Aorta (tissue), 5 donors: ENCODE results near the gene C10orf71. TPM values are rescaled to one million over a fixed set of nuclear protein-coding genes. Genes with fewer than 3 reads are reported as not detected.

Experiments
- ATAC-seq: fragments of 200-7000 bp; cut with Tn5 transposase; one replicate; pipeline ENCODE4 v1.9.1; 2022; ENCODE audit warnings: moderate library complexity; ENCODE audit not compliant: low FRiP score
- DNase-seq, 2 donors: peaks; one replicate each; pipeline ENCODE4 v3.0.0-alpha.2; 2020
- H3K27ac ChIP-seq, 2 donors: one replicate each; pipeline ENCODE4 v1.5.1; 2013; ENCODE audit warnings: low read length in 2 of 2, mild to moderate bottlenecking in 2 of 2, moderate library complexity in 2 of 2, control low read depth in 1 of 2, inconsistent platforms in 1 of 2, low read depth in 1 of 2
- H3K27me3 ChIP-seq, 2 donors: one replicate each; pipeline ENCODE4 v1.6.1; 2013; ENCODE audit warnings: control low read depth in 1 of 2, low read length in 1 of 2, mild to moderate bottlenecking in 1 of 2, moderate library complexity in 1 of 2; ENCODE audit not compliant: insufficient read depth in 2 of 2, control insufficient read depth in 1 of 2
- H3K36me3 ChIP-seq, 2 donors: one replicate each; pipeline ENCODE4 v1.6.1; 2013; ENCODE audit warnings: control low read depth in 1 of 2, low read length in 1 of 2, mild to moderate bottlenecking in 1 of 2; ENCODE audit not compliant: insufficient read depth in 2 of 2, control insufficient read depth in 1 of 2
- H3K4me1 ChIP-seq, 2 donors: one replicate each; pipeline ENCODE4 v1.6.1; 2013; ENCODE audit warnings: low read length in 2 of 2, control low read depth in 1 of 2, mild to moderate bottlenecking in 1 of 2, moderate library complexity in 1 of 2; ENCODE audit not compliant: insufficient read depth in 2 of 2, control insufficient read depth in 1 of 2
- H3K4me3 ChIP-seq, 2 donors: one replicate each; pipeline ENCODE4 v1.5.1; 2013; ENCODE audit warnings: low read length in 2 of 2, control low read depth in 1 of 2, mild to moderate bottlenecking in 1 of 2
- H3K9me3 ChIP-seq: one replicate; pipeline ENCODE4 v1.6.1; 2013; ENCODE audit warnings: mild to moderate bottlenecking, low read length; ENCODE audit not compliant: control insufficient read depth
- WGBS, 2 donors: extraction: QIAGEN DNeasy Blood & Tissue Kit; methylation state at CpG; one replicate each; pipeline ENCODE4 v1.1.7; 2013; 5-methylcytosine and 5-hydroxymethylcytosine counted together
- intact Hi-C, 2 donors: fragments of 100-400 bp; cut with DNase I; formaldehyde crosslinking; loops; one replicate each; pipeline versions ENCODE4 v1.14.2 to v1.15.0; 2022
- polyA plus RNA-seq, 2 donors: library from polyadenylated mRNA; stranded (reverse); fragments of 200-250 nt; gene quantifications; one replicate each; pipeline ENCODE4 v1.2.3, GENCODE V29; 2013
- total RNA-seq, 2 donors: library from RNA; stranded (reverse); fragmentation: NEBNext Ultra II Directional; extraction: Animal tissue kit (Norgen Biotek cat#: 25700); gene quantifications; one replicate each; pipeline ENCODE4 v1.2.1, GENCODE V29; 2021
- donor health status: healthy with polysubstance abuse.
- donor health status: Bipolar disorder and iron deficiency.
- donor health status: DM: no; HTN: no; CAD: no.
- donor health status: DM: no; HTN: no; CAD: no.
- donor health status: DM: yes; HTN: yes; CAD: no.

Gene C10orf71
- total and polyA plus RNA-seq, 4 donors = 0.09 to 0.13 (median 0.13) TPM; not detected in 1

- H3K36me3 ChIP-seq = no peaks in the 10 kb centered on the region
- H3K27ac ChIP-seq = no peak overlapping the region
- H3K4me1 ChIP-seq = no peaks in the 10 kb centered on the region
- intact Hi-C loops = no loop called here
- H3K9me3 ChIP-seq = no peaks in the 10 kb centered on the region
- no peaks in the 10 kb centered on the region for H3K27me3 ChIP-seq
- DNase-seq = no peak
- 78 to 94% methylated on average over 9 of the region's 9 CpGs for WGBS, 2 donors
- H3K4me3 ChIP-seq = no peak overlapping the region
- ATAC-seq = no peak
Observed at GRCh38 chr10:49287689-49288340, 11.2 kb upstream of the C10orf71 start.

GRCh38 chr10:49288341-49289065 is 10.5 kb upstream of the C10orf71 start:
- ATAC-seq (no peak), DNase-seq (no peak)
- Histone ChIP-seq H3K9me3 (no peaks in the 10 kb centered on the region), H3K4me3 (no peak overlapping the region), H3K36me3 (no peaks in the 10 kb centered on the region), H3K27me3 (no peaks in the 10 kb centered on the region), H3K4me1 (no peaks in the 10 kb centered on the region), H3K27ac (no peak overlapping the region)
- intact Hi-C loops = no loop called here
- WGBS, 2 donors = 85 to 88% methylated on average over 10 of the region's 10 CpGs

- WGBS, 2 donors = 48 to 54% methylated on average over 4 of the region's 4 CpGs
- intact Hi-C loops = no loop called here
- DNase-seq (no peak), ATAC-seq (no peak)
- Histone ChIP-seq H3K4me3 (no peak overlapping the region), H3K4me1 (no peaks in the 10 kb centered on the region), H3K27ac (no peak overlapping the region), H3K27me3 (no peaks in the 10 kb centered on the region), H3K9me3 (no peaks in the 10 kb centered on the region), H3K36me3 (no peaks in the 10 kb centered on the region)
Observed at GRCh38 chr10:49289480-49289879, 9.5 kb upstream of the C10orf71 start.

GRCh38 chr10:49290131-49290530 is 8.8 kb upstream of the C10orf71 start:
- WGBS, 2 donors = 70 to 71% methylated on average over 1 of the region's 1 CpG
- Histone ChIP-seq H3K27ac (no peak overlapping the region), H3K4me3 (no peak overlapping the region), H3K9me3 (no peaks in the 10 kb centered on the region), H3K27me3 (no peaks in the 10 kb centered on the region), H3K36me3 (no peaks in the 10 kb centered on the region), H3K4me1 (no peaks in the 10 kb centered on the region)
- intact Hi-C loops = no loop called here
- no peak for DNase-seq
- ATAC-seq = no peak

- Histone ChIP-seq H3K4me3 (no peak overlapping the region), H3K4me1 (no peaks in the 10 kb centered on the region), H3K27ac (no peak overlapping the region), H3K36me3 (no peaks in the 10 kb centered on the region), H3K27me3 (no peaks in the 10 kb centered on the region), H3K9me3 (no peaks in the 10 kb centered on the region)
- DNase-seq (no peak), ATAC-seq (no peak)
- intact Hi-C loops = no loop called here
- WGBS, 2 donors = 69 to 79% methylated on average over 3 of the region's 3 CpGs
Observed at GRCh38 chr10:49290607-49291006, 8.4 kb upstream of the C10orf71 start.

- peaks cover 0 to 2% of the 10 kb centered on the region in 2 donors for H3K4me1 ChIP-seq
- no peak overlapping the region for H3K27ac ChIP-seq
- DNase-seq (no peak), ATAC-seq (no peak)
- 77 to 88% methylated on average over 6 of the region's 6 CpGs for WGBS, 2 donors
- H3K36me3 ChIP-seq = no peaks in the 10 kb centered on the region
- intact Hi-C loops = no loop called here
- no peaks in the 10 kb centered on the region for H3K27me3 ChIP-seq
- no peaks in the 10 kb centered on the region for H3K9me3 ChIP-seq
- H3K4me3 ChIP-seq = no peak overlapping the region
Observed at GRCh38 chr10:49292565-49293207, 6.3 kb upstream of the C10orf71 start.

GRCh38 chr10:49293208-49293603 is 5.8 kb upstream of the C10orf71 start:
- ATAC-seq (no peak), DNase-seq (no peak)
- Histone ChIP-seq H3K9me3 (no peaks in the 10 kb centered on the region), H3K27ac (no peak overlapping the region), H3K27me3 (no peaks in the 10 kb centered on the region), H3K4me3 (no peak overlapping the region), H3K4me1 (peaks cover 0 to 3% of the 10 kb centered on the region in 2 donors), H3K36me3 (no peaks in the 10 kb centered on the region)
- whole genome bisulfite sequencing, 2 donors = 79 to 88% methylated on average over 7 of the region's 7 CpGs
- intact Hi-C loops = no loop called here

GRCh38 chr10:49294731-49295130 is 4.2 kb upstream of the C10orf71 start:
- 87 to 89% methylated on average over 5 of the region's 5 CpGs for WGBS, 2 donors
- H3K27me3 ChIP-seq = no peaks in the 10 kb centered on the region
- intact Hi-C loops = no loop called here
- no peak for ATAC-seq
- peaks cover 0 to 3% of the 10 kb centered on the region in 2 donors for H3K4me1 ChIP-seq
- no peak for DNase-seq
- no peaks in the 10 kb centered on the region for H3K36me3 ChIP-seq
- no peak overlapping the region for H3K27ac ChIP-seq
- no peak overlapping the region for H3K4me3 ChIP-seq
- H3K9me3 ChIP-seq = no peaks in the 10 kb centered on the region

- Histone ChIP-seq H3K36me3 (no peaks in the 10 kb centered on the region), H3K27me3 (no peaks in the 10 kb centered on the region), H3K4me1 (peaks cover 0 to 3% of the 10 kb centered on the region in 2 donors), H3K4me3 (no peak overlapping the region), H3K9me3 (no peaks in the 10 kb centered on the region), H3K27ac (no peak overlapping the region)
- intact Hi-C loops = no loop called here
- ATAC-seq = no peak
- 93 to 98% methylated on average over 3 of the region's 3 CpGs for WGBS, 2 donors
- no peak for DNase-seq
Observed at GRCh38 chr10:49295297-49295696, 3.7 kb upstream of the C10orf71 start.
